ENCODE data around the gene MAN2B2.

MAN2B2 gene

DNA sequence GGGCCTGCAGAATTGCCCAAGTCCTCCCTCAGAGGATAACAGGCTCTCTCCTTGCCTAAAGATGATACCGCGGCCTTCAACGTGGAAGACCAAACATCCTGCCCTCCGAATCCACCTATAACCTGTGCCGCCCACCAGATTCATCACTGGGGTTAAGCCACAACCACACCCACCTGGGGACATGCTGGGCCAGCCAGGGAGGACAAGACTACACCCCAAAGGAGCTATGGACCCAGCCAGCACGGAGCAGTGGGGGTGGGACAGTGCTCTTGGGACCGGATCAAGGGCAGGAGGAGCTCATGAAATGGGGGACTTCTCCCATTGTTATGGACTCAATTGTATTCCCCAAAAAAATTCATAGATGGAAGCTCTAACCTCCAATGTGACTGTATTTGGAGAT, 6.8 kb upstream of the MAN2B2 start:
- DNase-seq (ENCODE audit: low spot score): no peak

DNA sequence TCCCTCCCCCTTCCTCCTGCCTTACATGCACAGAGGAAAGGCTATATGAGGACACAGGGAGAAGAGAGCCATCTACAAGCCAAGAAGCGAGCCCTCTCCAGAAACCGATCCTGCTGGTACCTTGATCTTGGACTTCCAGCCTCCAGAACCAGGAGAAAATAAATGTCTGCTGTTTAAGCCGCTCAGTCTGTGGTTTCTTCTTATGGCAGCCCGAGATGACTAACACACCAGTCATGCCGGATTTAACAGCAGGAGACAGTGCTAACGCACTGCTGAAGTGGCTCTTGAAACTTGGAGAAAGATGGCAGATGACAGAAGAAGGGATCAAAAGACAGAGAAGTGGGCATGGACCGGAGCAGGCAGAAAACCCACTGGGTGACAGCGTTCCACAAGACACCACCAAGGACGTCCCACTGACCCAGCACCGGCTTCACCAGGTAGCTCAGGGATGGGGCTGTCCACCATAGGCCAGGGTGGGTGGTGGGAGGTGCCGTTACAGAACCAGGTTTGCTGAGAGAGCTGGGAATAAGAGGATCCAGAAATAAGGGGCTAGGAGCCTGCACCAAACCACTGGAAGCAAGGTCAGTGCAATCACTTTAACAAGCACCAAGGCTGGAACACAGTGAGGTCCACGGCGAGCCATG, 6.2 kb upstream of the MAN2B2 start:
- DNase-seq (ENCODE audit: low spot score): peak; percentile 56

DNA sequence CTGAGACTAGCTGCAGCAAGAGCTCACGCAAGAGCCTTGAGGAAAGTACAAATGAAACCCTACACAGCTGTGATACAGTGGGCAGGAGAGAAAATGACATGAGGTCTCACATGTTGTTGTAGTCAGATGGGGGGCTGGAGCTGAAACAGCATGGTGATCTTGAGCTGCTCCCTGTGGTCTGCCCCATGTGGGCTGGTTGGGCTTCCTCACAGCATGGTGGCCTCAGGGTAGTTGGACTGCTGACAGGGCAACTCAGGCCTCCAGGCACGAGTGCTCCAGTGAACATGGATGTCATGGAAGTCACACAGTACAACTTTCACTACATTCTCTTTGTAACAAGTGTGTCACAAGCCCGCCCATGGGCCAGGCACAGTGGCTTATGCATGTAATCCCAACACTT, 3.4 kb upstream of the MAN2B2 start:
- no peak for DNase-seq (ENCODE audit: low spot score)

DNA sequence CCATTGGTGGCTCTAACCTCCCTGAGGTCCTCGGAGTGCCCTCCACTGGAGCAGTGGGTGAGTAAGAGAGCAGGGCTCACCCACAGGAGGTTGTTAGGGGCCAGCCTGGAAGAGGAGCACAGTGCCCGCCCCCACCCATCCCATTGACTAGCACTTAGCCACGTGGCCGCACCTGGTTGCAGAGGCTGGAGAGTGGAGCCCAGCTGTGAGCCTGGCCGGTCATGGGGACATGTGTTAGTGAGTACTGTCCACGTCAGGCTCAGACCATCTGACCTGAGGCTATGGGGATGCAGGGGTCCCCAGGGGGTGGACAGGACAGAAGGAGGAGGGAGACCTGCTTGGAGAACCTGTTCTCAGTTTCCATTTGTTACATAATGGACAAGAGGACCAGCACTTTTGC, 1.4 kb upstream of the MAN2B2 start:
- no peak for DNase-seq (ENCODE audit: low spot score)

DNA sequence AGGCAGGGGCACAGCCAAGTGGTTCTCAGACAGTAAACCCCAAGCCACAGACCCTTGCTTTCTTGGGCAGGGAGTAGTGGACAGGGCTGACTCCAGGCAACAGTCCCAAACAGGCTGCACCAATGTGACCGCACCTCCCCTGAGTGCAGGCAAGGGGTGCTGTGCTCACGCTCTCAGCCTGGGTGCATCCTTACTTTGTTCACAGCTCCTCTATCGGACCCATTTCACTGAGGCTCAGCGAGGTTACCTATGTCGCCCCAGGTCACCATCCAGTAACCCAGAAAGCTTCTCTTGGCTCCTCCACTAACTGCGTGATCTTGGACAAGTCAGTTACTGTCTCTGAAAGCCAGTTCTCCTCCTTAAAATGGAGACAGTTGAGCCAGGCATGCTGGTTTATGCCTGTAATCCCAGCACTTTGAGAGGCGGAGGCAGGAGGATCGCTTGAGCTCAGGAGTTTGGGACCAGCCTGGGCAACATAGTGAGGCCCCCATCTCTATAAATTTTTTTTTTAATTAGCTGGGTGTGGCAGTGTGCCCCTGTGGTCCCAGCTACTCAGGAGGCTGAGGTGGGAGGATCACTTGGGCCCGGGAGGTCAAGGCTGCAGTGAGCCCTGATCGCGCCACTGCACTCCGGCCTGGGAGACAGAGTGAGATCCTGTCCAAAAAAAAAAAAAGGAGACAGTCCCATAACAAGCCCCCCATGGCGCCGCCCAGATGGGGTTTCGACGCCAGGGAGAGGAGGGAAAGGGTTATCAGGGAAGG, 823 bp upstream of the MAN2B2 start:
- no peak for DNase-seq (ENCODE audit: low spot score)

DNA sequence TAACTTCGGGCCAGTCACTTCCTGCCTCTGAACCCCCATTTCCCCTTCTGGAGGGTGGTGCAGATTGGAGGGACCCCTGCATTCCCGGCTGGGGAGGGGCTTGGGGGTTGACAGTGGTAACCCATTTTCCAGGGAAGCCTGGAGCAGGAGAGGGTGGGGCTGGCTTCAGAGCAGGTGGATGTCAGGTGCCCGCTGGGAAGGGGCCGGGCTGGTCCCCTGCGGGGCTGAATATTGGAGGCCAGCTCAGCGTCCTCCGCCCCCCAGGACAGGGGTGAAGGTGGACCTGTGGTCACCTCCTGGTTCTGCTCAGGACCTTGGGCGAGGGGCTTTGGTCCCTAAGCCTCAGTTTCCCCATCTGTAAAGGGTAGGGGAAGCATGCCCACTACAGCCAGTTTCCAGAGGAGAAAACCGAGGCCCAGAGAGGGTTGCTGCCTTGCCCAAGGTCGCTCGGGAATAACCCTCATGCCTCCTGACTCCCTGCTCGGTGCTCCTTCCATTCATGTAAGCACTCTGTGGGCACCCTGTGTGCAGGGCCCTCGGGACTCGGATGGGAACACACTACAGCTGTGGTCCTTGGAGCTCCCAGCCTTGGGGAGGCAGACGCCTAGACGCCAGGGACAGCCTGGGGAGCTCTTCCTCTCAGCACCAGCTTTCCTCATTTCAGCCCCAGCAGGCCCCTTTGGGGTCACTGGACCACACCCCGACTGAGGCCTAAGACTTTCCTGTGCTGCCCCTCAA, 683 bp downstream of the MAN2B2 start:
- no peak for DNase-seq (ENCODE audit: low spot score)

DNA sequence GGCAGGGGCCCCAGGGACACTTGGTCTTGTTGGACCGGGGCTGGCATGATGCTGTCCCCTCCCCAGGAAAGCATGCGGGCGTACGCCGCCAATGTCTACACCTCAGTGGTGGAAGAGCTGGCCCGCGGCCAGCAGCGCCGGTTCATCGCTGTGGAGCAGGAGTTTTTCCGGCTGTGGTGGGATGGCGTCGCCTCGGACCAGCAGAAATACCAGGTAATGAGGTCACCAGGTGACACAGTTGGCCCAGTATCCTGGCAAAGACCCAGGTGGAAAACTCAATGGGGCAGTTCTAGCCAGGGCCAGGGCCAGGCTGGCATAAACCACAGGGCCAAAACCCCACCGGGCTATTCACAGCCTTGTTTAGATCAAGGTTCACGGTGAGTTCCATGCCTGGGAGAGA, 1.5 kb downstream of the MAN2B2 start:
- no peak for DNase-seq (ENCODE audit: low spot score)

GRCh38 chr4:6576932-6577331, 1.9 kb downstream of the MAN2B2 start:
- no peak for DNase-seq (ENCODE audit: low spot score)

DNA sequence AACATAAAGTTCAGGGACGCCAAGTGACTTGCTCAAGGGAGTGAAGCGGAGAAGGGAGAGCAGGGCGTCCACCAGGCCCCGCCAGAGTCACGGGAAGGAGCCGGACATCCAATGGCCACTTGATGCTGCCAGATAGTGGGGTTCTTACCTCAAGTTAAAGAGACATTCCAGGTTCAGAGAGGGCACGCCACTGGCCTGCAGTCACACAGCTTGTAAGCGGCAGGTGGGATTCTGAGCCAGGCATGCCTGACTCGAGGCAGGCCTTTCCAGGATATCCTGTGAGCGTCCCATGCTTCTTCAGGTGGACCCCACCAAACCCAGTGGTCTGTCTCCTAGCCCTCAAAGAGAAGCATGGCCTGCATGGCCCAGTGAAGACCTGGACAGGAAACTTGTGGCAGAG, 2.4 kb downstream of the MAN2B2 start:
- no peak for DNase-seq (ENCODE audit: low spot score)

GRCh38 chr4:6578221-6578620, 3.2 kb downstream of the MAN2B2 start:
- no peak for DNase-seq (ENCODE audit: low spot score)

- no peak for DNase-seq (ENCODE audit: low spot score)
Measured at GRCh38 chr4:6580353-6580752, 5.4 kb downstream of the MAN2B2 start.

GRCh38 chr4:6581566-6582121, 6.7 kb downstream of the MAN2B2 start:
- no peak for DNase-seq (ENCODE audit: low spot score)

GRCh38 chr4:6582889-6583490, 8.0 kb downstream of the MAN2B2 start:
- DNase-seq (ENCODE audit: low spot score): peak; percentile 68

- no peak for DNase-seq (ENCODE audit: low spot score)
Measured at GRCh38 chr4:6584865-6585264, 9.9 kb downstream of the MAN2B2 start.

DNA sequence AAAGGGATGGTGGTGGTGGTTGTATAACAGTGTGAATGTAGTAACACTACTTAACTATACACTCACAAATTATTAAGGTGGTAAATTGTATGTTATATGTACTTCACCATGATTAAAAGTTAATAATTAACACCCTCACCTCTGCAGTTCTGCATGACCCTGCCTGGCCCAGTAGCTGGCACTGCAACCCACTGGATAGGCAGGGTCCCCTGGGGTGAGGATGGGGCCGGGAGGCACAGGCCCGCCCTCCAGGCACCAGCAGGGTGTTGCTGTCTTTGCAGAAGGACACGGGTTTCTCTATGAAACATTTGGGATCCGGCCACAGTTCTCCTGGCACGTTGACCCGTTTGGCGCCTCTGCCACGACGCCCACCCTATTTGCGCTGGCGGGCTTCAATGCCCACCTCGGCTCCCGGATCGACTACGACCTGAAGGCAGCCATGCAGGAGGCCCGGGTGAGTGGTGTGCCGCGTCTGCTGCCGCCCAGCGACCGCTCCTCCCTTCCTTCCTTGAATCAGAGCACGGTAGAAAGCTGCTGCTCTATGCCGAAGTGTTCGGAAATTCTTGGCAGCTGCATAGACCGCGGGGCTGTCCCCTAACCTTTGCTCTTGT, 11.8 kb downstream of the MAN2B2 start:
- DNase-seq (ENCODE audit: low spot score): no peak

DNA sequence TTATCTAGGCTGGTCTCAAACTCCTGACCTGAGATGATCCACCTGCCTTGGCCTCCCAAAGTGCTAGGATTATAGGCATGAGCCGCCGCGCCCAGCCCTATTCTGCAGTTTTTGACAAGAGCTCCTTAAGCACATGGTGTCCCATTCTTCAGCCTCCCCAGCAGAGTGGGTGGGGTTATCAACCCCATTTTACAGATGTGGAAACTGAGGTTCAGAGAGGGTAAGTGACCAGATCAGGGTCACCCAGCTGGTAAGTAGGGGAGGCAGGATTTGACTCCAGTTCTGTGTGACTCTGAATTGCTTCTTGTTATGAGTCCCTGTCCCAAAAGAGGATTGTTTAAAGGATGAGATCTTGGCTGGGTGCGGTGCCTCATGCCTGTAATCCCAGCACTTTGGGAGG, 14.5 kb downstream of the MAN2B2 start:
- DNase-seq (ENCODE audit: low spot score): no peak

DNA sequence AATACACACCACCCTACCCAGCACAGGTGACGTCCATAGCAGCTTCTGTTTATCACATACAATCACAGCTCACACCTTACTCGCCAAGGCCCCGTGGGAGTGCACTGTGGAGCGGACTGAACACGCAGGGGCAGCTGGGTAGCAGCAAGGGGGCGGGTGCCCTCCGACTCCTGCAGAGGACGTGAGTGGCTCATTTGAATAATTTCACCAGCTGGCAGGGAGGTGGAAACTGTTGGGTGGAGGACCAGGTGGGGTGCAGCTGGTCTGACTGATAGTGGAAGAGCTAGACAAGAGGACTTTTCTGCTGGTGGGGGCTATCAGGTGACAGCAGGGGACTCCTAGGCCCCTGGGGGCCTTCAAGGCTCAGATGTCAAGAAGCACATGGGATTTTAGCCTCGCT, 16.3 kb downstream of the MAN2B2 start:
- no peak for DNase-seq (ENCODE audit: low spot score)

- DNase-seq (ENCODE audit: low spot score): peak; percentile 34
Measured at GRCh38 chr4:6591781-6592180, 16.8 kb downstream of the MAN2B2 start.

DNA sequence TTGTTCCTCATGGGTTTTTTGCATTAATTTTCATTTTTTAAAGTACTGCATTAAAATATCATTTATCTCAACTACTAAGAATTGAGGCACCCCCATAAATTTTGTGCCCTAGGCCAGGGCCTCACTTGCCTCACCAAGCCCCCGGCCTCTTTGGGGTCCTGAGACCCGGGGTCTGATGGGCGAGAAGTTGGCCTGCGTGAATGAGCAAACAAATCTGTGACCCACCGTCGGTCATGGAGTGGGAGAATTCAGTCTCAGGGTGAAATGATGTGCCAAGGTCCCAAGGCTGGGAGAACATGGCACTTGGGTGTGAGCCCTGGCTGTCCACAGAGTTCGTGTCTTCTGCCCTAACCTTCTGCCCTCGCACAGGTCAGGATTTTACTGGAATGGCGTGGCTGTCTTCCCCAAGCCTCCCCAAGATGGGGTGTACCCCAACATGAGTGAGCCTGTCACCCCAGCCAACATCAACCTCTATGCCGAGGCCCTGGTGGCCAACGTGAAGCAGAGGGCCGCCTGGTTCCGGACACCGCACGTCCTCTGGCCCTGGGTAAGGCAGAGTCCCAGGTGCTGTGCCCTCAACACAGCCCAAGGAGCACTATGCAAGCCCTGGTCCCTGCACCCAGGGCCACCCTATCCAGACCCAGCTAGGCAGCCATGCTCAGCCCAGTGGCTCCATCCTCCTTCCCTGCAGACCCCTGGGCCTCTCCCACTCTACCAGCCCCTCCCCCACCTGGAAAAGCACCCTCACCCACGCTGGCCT, 18.0 kb downstream of the MAN2B2 start:
- DNase-seq (ENCODE audit: low spot score): no peak

DNA sequence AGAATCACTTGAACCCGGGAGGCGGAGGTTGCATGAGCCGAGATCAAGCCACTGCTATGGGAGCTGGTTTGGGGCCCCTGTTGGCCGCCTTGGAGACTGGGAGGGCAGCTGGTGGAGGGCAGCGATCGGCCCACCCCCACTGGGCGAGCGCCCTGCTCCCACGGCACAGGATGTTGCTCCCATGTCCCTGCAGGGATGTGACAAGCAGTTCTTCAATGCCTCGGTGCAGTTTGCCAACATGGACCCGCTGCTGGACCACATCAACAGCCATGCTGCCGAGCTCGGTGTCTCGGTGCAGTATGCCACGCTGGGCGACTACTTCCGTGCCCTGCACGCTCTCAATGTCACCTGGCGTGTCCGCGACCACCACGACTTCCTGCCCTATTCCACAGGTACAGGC, 19.4 kb downstream of the MAN2B2 start:
- DNase-seq (ENCODE audit: low spot score): no peak

GRCh38 chr4:6594826-6595355, 19.9 kb downstream of the MAN2B2 start:
- peak; percentile 67 for DNase-seq (ENCODE audit: low spot score)
